Stimulated activated CD8-positive, alpha-beta memory T cell treated with anti-CD3 and anti-CD28 coated beads, Interleukin-4, amount 100 ng/mL, for 1 hour (primary cell): ENCODE results near the gene XPO6.

Experiments used
- DNase-seq, 2 donors: peaks; one replicate each; pipeline ENCODE4 v3.0.0-alpha.2; 2020; ENCODE audit warnings: low read depth in 2 of 2, low spot score in 1 of 2

Gene XPO6

DNA sequence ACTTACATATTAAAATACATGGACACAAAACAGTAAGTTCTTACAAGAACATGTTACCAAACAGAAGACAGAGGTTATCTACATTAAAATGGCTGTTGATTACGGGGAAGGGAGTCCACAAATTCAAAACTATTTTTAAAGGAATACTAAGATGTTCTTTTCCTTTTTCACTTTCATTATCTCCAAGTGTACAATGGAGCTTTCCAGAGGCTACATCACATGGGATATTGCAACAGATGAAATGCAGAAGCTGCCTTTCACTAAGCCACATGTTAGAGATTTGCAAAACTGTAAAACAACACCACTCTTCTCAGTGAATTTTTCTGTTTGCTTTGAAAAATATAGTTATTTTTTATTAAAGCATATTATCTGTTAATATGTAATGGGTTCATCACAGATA is 53.6 kb downstream of the XPO6 start:
- DNase-seq, result no peak

- DNase-seq, result no peak
These were observed 55.6 kb downstream of the XPO6 start for GRCh38 chr16:28156056-28156680.

- no peak for DNase-seq
These were observed 56.5 kb downstream of the XPO6 start for GRCh38 chr16:28155293-28155692.

- no peak for DNase-seq
These were observed 60.6 kb downstream of the XPO6 start for GRCh38 chr16:28151180-28151579.

DNA sequence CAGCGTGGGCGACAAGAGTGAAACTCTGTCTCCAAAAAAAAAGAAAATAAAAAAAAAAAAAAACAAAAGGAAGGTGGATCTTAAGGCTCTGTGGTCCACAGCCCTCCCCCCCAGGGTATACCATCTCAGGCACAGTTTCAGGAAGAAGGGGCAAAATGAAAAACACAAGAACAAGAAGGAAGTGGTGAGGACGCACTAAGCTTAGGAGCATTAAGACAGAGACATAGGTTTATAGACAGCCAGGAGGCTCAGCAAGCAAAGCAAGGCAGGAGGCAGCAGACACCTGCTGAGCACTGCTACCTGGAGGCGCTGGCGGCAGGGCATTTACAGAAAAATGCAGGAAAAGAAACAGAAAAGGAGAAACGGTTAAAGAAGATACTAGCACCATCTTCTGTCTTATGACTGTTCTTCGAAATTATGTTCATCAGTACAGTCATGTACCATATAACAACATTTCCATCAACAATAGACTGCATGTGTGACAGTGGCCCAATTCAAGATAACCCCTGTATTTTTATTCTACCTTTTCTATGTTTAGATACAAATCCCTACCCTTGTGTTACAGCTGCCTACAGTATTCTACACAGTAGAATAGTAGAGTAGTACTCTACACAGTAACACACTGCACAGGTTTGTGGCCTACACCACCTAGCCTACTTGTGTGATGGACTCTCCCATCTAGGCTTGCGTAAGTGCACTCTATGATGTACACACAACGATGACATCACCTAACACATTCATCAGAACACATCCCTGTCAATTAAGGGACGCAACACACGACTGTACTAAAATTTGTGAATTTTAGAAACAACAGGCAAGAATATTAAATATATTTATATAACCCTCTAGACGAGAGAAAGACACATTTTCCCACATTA is 62.5 kb downstream of the XPO6 start:
- DNase-seq, result no peak

GRCh38 chr16:28146536-28146935 is 65.2 kb downstream of the XPO6 start:
- no peak for DNase-seq

GRCh38 chr16:28145796-28146195 is 66.0 kb downstream of the XPO6 start:
- no peak for DNase-seq

DNA sequence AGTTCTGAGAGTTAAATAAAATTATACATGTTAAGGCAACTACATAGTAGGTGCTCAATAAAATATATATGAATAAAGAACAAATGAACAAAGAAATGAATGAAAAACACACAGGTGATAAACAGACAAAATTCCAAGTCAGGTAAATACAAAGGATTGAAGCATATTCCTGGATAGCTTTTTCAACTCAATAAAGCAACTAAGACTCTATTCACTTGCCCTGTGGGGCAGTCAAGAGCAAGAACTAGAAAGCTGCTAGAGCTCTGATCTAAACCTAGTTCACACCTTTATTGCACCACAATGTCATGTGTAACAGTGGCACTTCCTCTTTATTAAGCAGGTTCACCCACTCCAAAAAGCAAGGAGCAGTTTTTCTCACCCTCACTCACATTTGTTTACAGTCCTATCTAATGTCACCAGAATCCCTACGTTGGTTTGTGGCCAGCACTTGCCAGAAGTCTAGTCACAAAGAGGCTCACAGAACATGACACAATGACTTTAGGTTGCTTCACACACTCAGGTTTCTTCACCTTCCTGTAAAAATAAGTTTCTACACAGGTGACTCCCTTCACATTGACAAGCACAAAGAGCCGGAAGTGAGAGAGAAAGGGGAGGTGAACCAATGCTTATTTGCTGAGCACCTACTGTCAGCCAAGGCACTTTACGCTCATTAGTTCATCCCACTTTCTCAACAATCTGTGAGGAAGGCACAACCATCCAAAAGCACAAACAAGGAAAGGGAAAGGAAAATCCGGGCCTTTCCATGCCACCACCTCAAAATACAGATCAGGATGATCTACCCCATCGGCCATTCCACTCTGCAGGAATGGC is 70.8 kb downstream of the XPO6 start:
- DNase-seq, result peak; percentile 28 to 39

DNA sequence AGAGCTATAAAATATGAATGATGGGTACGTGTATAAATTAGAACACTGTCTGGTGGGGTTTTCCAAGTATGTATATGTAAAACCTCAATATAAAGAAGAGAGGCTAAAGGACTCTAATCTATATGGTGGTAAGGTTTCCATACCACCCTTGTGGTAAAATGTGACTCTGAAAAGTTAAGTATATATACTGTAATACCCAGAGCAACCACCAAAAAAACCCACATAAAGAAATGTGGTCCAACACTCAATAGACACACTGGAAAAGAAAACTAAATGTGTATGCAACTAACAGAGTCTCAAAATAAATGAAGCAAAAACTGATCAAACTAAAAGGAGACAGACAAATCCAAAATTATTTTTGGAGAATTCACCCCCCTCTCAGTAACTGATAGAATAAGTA is 72.2 kb downstream of the XPO6 start:
- DNase-seq, result no peak

DNA sequence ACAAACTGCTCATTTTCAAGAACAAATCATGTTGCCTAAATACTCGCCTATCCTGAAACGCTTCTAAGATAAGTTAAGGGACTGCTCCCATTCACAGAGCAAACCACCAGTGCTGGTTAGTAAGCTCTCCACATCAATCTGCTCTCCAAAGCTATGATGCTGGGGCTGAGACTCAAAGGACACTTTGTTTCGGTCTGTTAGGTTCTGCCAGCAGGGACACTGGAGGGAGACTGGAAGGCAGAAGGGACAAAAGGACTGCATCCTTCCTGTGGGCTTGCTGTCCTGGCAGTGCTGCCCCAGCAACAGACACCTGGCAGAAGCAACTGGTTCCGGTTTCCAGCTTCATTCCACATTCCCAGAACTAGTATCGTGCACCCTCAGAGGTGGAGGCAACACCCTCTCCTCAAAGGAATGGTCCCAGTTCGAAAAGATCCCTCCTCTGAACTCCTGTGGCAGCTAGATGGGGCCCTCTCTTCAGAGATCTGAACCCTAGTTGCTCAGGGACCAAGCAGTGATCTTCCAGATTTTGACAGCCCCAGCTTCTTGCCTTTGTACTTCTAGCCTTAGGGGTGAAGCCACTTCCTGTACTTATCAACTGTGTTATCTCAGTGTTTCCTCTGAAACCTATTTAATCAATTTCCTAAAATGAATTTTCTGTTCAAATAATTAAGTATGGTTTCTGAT is 74.9 kb downstream of the XPO6 start:
- DNase-seq, result peak in 1 of 2 donors; percentile 20

- DNase-seq, result no peak
These were observed 78.1 kb downstream of the XPO6 start for GRCh38 chr16:28133666-28134065.

DNA sequence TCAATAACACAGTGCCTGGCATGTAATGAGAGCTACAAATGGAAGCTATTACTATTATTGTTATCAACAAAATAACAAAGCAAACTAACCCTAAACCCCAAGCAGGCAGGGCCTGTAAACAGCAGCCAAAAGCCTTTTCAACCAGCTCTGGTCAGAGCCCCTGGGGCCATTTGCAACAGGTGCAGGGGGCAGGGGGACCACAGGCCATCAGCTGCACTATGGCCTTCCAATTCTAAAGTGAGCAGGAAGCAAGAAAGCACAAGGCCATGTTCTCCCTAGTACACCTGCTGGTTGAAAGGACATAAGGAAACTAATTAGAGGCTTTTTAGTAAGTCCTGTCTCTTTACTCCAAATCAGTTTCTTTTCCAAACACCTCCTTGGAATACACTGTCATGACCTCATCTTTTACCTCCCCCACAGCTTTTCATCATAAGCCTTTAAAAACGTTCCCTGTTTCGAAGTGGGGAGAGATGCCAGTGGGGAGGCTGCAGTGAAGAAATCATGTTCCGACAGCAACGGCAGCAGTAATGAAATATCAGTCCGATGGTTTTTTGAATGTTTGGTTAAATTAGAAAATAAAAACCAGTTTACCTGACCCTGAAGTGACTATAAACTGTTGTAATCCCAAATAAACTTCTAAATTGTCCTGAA is 79.9 kb downstream of the XPO6 start:
- no peak for DNase-seq

GRCh38 chr16:28131181-28131580 is 80.6 kb downstream of the XPO6 start:
- no peak for DNase-seq

DNA sequence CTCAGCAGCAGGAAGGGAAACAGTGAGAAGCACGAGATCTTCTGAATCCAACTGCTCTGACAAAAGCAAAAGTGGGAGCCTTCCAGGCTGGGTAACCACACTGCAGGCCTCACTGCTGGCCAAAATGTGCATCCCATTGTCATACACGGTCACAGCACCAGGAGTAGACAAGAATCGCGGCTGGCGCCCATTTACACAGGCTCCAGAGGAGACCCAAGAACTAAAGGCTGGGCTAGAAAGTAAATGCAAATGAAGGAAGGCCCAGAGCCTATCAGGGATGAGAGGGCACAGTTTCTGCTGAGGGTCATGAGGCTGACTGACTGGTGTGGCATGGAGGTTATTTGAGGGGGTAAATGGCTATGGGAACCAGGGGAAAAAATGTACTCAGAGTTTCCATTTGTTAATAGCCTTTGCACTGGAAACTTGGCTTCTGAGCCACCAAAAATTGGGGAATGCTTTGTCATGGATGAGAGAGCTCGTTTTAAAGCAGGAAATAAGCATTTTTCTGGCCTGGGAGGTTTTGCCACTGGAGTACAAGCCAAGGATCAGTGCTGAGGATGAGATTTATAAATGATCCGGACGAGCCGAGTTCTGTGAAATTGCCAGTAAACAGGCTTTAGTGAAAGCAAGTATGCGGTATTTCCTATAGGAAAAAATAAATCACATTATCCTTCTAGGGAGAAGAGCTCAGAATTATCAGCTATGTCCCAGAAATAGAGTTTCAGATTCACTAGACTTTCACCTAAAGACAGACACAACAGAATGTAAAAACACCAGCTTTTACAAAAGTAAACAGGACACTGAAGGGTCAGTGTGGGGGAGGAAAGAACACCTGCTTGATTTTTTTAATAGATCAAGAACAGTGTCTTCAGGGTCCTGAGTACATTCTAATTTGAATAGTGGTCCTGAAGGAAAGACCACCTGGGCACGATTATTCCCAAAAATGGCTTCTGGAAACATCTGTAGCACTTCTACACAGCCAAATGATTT is 81.4 kb downstream of the XPO6 start:
- no peak for DNase-seq

DNA sequence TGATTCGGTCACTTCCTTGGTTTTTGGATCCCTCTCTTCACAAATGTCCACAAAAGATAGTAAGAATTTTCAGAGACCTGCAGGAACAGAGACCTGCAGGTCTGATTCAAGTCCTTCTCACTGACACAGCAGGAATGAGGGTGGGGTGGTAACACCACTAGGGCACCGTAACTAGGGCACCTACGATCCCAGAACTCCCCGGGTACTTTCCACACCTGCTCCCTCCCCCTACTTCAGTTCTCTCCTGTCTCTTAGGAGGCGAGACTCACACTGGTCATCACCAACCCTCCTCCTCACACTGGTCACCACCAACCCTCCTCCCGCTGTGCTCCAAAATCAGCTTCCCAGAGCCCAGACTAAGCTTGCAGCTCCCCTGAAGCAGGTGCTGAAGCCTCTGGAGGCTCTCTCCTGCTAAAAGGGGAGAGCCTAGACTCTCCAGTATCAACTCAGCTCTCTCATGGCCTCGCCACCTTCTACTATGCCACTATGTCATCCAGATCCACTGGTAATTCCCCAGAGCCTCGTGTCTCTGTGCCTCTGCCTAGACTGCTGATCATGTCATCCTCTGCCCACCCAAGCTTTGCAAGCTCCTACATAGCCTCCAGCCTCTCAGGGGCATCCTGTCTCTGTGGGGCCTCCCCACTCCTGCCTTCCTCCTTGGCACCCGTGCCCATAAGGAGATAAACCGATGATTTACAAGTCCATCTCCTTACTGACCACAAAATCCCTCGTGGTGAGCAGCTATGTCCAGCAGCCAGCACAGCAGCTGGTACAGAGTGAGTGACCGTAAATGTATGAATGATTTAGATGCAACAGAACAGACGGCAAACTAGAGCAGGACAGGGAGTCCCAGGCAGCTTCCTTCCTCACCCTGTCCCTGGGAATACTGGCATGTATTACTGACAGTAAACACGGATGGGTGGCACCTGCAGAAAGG is 84.8 kb downstream of the XPO6 start:
- DNase-seq, result no peak

GRCh38 chr16:28125592-28125991 is 86.2 kb downstream of the XPO6 start:
- no peak for DNase-seq

DNA sequence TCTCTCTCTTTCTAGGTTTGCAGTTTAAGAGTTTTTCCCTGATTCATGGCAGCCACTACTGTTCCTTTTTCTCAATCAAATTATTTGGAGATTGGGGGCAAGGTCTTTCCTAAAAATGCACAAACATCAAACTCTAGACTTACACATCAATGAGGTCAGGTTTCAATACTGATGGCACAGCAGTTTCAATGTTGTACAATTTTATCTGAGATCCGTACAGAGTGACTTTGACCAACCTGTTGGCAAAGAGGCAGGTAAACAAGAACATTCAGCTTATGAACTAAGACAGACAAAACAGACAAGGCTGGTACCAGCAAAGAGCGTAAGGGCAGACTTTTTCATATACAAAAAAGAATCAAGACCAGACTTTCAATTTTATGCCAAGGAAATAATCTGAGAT is 90.2 kb downstream of the XPO6 start:
- DNase-seq, result no peak

DNA sequence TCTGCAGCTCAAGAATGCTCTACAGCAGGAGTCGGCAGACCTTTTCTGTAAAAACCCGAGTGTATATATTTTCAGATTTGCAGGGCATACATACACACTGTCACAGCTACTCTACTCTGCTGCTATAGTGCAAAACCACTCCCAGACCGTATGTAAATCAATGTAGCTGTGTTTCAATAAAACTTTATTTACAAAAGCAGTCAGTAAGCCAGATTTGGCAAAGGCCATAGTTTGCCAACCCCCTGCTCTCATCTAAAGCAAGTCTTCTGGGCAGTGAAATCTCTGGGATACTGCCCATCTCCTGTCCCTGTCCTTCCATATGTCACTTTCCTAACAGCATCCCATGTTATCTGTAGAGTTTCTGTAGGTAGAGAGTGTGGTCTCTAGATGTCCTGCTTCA is 91.0 kb downstream of the XPO6 start:
- DNase-seq, result no peak
